Smooth muscle cell (in vitro differentiated cells): ENCODE data around the gene PTCD1. TPM values are rescaled to one million over a fixed set of nuclear protein-coding genes. Genes with fewer than 3 reads are reported as not detected.
A peak's percentile ranks its signal among the peaks of the same experiment; 100 is the strongest.

Experiments used
- DNase-seq: peaks from one replicate; lab custom pipeline; 2025; ENCODE audit not compliant: unreplicated experiment; lab: John Stamatoyannopoulos, UW
- H2AFZ ChIP-seq: fragments of 200-600 bp; sonication (generic); 2 replicates; pipeline ENCODE4 v1.6.0; 2016; ENCODE audit warnings: antibody characterized with exemption, low read depth, mild to moderate bottlenecking
- H3F3A ChIP-seq: fragments of 200-600 bp; sonication (generic); 2 replicates; pipeline ENCODE4 v1.6.0; 2017; ENCODE audit warnings: antibody characterized with exemption, low read depth
- H3K27ac ChIP-seq: fragments of 200-600 bp; sonication (generic); 2 replicates; pipeline ENCODE4 v1.5.1; 2016; ENCODE audit warnings: low read depth, mild to moderate bottlenecking
- H3K27me3 ChIP-seq: fragments of 200-600 bp; sonication (generic); 2 replicates; pipeline ENCODE4 v1.6.1; 2016; ENCODE audit warnings: low read depth, mild to moderate bottlenecking
- H3K36me3 ChIP-seq: fragments of 200-600 bp; sonication (generic); 2 replicates; pipeline ENCODE4 v1.5.1; 2016; ENCODE audit warnings: low read depth
- H3K4me1 ChIP-seq: fragments of 200-600 bp; sonication (generic); 2 replicates; pipeline ENCODE4 v1.5.1; 2016; ENCODE audit warnings: low read depth
- H3K4me2 ChIP-seq: fragments of 200-600 bp; sonication (generic); 2 replicates; pipeline ENCODE4 v1.6.0; 2016; ENCODE audit warnings: mild to moderate bottlenecking
- H3K4me3 ChIP-seq: fragments of 200-600 bp; sonication (generic); 2 replicates; pipeline ENCODE4 v1.5.1; 2016; ENCODE audit warnings: mild to moderate bottlenecking
- H3K79me2 ChIP-seq: fragments of 200-600 bp; sonication (generic); 2 replicates; pipeline ENCODE4 v1.6.0; 2016; ENCODE audit warnings: low read depth, mild to moderate bottlenecking
- H3K9ac ChIP-seq: fragments of 200-600 bp; sonication (generic); 2 replicates; pipeline ENCODE4 v1.6.0; 2016; ENCODE audit warnings: low read depth
- H3K9me3 ChIP-seq: fragments of 200-600 bp; sonication (generic); replicated peaks from 2 replicates; pipeline ENCODE4 v1.5.1; 2016; ENCODE audit warnings: low read depth
- H4K20me1 ChIP-seq: fragments of 200-600 bp; sonication (generic); 2 replicates; pipeline ENCODE4 v1.6.0; 2016; ENCODE audit warnings: low read depth
- WGBS: methylation state at CpG from one replicate; pipeline ENCODE4 v1.1.7; 2016; ENCODE audit warnings: low lambda C conversion rate; 5-methylcytosine and 5-hydroxymethylcytosine counted together
- polyA plus RNA-seq: library from polyadenylated mRNA; unstranded; fragments of >200 nt; fragmentation: Nextera tagmentation; extraction: Ambion mirVana; gene quantifications from 2 replicates; pipeline ENCODE4 v1.2.1, GENCODE V29; 2016
- total RNA-seq: library from RNA; depleted of rRNA; stranded (reverse); fragments of >200 nt; gene quantifications from 2 replicates; pipeline ENCODE4 v1.2.3, GENCODE V29; 2014
- TF ChIP-seq, protein P1 (sequence below): fragments of 200-600 bp; sonication (generic); IDR thresholded peaks from 2 replicates; pipeline ENCODE4 v1.5.1; 2017; ENCODE audit warnings: borderline replicate concordance, mild to moderate bottlenecking, antibody characterized with exemption; ENCODE audit not compliant: insufficient read depth, poor library complexity, severe bottlenecking

The PTCD1 gene
- total and polyA plus RNA-seq, 2 experiments from 2014 or later, result 4.5 to 10.8 TPM

GRCh38 chr7:99393355-99394187 is 45.0 kb downstream of the PTCD1 start:
- no peaks in the 10 kb centered on the region for H3K36me3 ChIP-seq
- no peak overlapping the region for H3K9ac ChIP-seq
- H3K27ac ChIP-seq, result no peak overlapping the region
- peaks cover 13% of the 10 kb centered on the region for H3F3A ChIP-seq
- no peaks in the 10 kb centered on the region for H3K4me1 ChIP-seq
- H3K9me3 ChIP-seq, result no peaks in the 10 kb centered on the region
- peak overlapping the region; percentile 85 for H3K4me2 ChIP-seq
- no peak overlapping the region for H2AFZ ChIP-seq
- no peaks in the 10 kb centered on the region for H3K79me2 ChIP-seq
- no peaks in the 10 kb centered on the region for H3K27me3 ChIP-seq
- TF ChIP-seq, protein P1, sequence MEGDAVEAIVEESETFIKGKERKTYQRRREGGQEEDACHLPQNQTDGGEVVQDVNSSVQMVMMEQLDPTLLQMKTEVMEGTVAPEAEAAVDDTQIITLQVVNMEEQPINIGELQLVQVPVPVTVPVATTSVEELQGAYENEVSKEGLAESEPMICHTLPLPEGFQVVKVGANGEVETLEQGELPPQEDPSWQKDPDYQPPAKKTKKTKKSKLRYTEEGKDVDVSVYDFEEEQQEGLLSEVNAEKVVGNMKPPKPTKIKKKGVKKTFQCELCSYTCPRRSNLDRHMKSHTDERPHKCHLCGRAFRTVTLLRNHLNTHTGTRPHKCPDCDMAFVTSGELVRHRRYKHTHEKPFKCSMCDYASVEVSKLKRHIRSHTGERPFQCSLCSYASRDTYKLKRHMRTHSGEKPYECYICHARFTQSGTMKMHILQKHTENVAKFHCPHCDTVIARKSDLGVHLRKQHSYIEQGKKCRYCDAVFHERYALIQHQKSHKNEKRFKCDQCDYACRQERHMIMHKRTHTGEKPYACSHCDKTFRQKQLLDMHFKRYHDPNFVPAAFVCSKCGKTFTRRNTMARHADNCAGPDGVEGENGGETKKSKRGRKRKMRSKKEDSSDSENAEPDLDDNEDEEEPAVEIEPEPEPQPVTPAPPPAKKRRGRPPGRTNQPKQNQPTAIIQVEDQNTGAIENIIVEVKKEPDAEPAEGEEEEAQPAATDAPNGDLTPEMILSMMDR, result no peak
- DNase-seq, result no peak
- 53% methylated on average over 30 of the region's 30 CpGs for WGBS
- H3K4me3 ChIP-seq, result peak overlapping the region; percentile 57
- H4K20me1 ChIP-seq, result peaks cover 57% of the 10 kb centered on the region

DNA sequence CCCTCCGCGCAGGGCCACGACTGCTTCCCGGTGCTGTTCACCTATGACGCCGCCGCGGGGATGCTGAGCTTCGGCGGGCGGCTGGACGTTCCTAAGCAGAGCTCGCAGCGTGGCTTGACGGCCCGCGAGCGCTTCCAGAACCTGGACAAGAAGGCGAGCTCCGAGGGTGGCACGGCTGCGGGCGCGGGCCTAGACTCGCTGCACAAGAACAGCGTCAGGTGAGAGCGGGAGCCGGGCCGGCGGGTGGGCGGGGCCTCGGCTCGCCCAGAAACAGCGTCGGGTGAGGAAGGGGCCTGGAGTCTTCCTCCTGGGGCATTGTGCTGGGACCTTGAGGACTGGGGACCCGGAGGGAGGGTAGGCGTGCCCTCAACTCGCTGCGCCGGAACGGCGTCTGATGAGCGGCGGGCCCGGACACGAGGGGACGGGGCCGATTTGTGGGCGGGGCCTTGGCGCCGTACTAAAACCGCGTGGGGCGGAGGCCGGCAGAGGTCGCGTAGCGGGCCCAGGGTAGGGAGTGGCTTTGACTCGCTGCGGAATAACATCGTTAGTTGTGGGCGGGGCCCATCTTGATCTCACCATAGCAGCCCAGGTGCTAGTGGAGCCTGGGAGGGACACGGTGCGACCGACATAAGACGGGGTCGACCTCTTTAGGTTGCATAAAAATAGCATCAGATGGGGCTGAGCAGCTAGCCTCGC is 45.8 kb downstream of the PTCD1 start:
- peak overlapping the region; percentile 85 for H3K4me2 ChIP-seq
- no peaks in the 10 kb centered on the region for H3K36me3 ChIP-seq
- H3K4me3 ChIP-seq, result peak overlapping the region; percentile 57
- no peaks in the 10 kb centered on the region for H3K9me3 ChIP-seq
- H3K27me3 ChIP-seq, result no peaks in the 10 kb centered on the region
- H2AFZ ChIP-seq, result no peak overlapping the region
- no peak overlapping the region for H3K9ac ChIP-seq
- TF ChIP-seq, protein P1, result no peak
- H3K4me1 ChIP-seq, result no peaks in the 10 kb centered on the region
- H4K20me1 ChIP-seq, result peaks cover 54% of the 10 kb centered on the region
- no peaks in the 10 kb centered on the region for H3K79me2 ChIP-seq
- DNase-seq, result peak; percentile 39
- 2% methylated on average over 57 of the region's 68 CpGs for WGBS
- H3K27ac ChIP-seq, result no peak overlapping the region
- peaks cover 11% of the 10 kb centered on the region for H3F3A ChIP-seq

DNA sequence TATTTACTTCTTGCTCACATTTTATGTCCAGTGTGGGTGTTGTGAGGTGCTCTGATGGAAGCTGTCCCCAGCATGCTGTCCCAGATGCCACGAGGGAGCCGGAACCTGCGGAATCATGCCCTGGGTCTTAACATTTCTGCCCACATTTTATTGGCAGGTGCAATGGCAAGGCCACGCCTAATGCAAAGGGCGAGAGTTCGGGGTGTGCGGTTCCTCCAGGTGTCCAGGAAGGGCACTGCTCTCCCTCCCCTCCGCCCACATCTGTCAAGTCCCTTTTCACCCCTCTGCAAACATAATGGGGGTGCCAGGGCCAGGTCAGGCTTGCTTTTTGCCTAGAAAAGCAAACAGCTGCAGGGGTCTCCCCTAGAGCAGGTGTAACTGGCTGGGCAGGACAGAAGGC is 46.6 kb downstream of the PTCD1 start:
- peak overlapping the region; percentile 85 for H3K4me2 ChIP-seq
- no peaks in the 10 kb centered on the region for H3K36me3 ChIP-seq
- H3K4me3 ChIP-seq, result peak overlapping the region; percentile 57
- no peaks in the 10 kb centered on the region for H3K9me3 ChIP-seq
- H3K27ac ChIP-seq, result no peak overlapping the region
- peaks cover 53% of the 10 kb centered on the region for H4K20me1 ChIP-seq
- peaks cover 11% of the 10 kb centered on the region for H3F3A ChIP-seq
- WGBS, result 97% methylated on average over 8 of the region's 8 CpGs
- no peak overlapping the region for H2AFZ ChIP-seq
- DNase-seq, result no peak
- H3K79me2 ChIP-seq, result no peaks in the 10 kb centered on the region
- TF ChIP-seq, protein P1, result no peak
- H3K27me3 ChIP-seq, result no peaks in the 10 kb centered on the region
- no peaks in the 10 kb centered on the region for H3K4me1 ChIP-seq
- no peak overlapping the region for H3K9ac ChIP-seq
